Common myeloid progenitor, CD34-positive (primary cell): Measurements from ENCODE around the gene ADAM17.

Source experiments
- CTCF ChIA-PET: fragments of 350-600 bp; sonication (Branson Sonifier 250); formaldehyde crosslinking; loops from one replicate; lab custom pipeline; 2021; ENCODE audit warnings: antibody characterized with exemption; lab: Charles Lee
- POLR2A ChIA-PET: fragments of 350-600 bp; sonication (Branson Sonifier 250); formaldehyde crosslinking; loops from one replicate; lab custom pipeline; 2021; ENCODE audit warnings: antibody characterized with exemption; lab: Charles Lee
- DNase-seq, 3 donors: peaks; one replicate each; pipeline versions ENCODE4 v3.0.0 to v3.0.0-alpha.2; 2013
- H3K27ac ChIP-seq, 2 experiments: 1 replicate in 1 of 2; 2 replicates in 1 of 2; pipeline ENCODE4 v1.7.0; 2013; ENCODE audit warnings: inconsistent platforms in 2 of 2, low read length in 2 of 2, mild to moderate bottlenecking in 2 of 2, low read depth in 1 of 2, moderate library complexity in 1 of 2; ENCODE audit not compliant: severe bottlenecking in 2 of 2, insufficient read depth in 1 of 2, poor library complexity in 1 of 2
- H3K27me3 ChIP-seq, 5 experiments: replicated peaks in 2 of 5; 1 replicate in 3 of 5; 2 replicates in 2 of 5; pipeline versions ENCODE4 v1.6.1 to v1.7.0; 2013; ENCODE audit warnings: low read length in 4 of 5, mild to moderate bottlenecking in 2 of 5, moderate library complexity in 2 of 5, inconsistent platforms in 1 of 5; ENCODE audit not compliant: insufficient read depth in 5 of 5, control insufficient read depth in 4 of 5
- H3K36me3 ChIP-seq, 4 experiments: 1 replicate in 2 of 4; 2 replicates in 2 of 4; pipeline versions ENCODE4 v1.6.1 to v1.7.0; 2013; ENCODE audit warnings: low read length in 3 of 4, control low read depth in 1 of 4, mild to moderate bottlenecking in 1 of 4; ENCODE audit not compliant: control insufficient read depth in 4 of 4, insufficient read depth in 4 of 4
- H3K4me1 ChIP-seq, 4 experiments: 1 replicate in 3 of 4; 2 replicates in 1 of 4; pipeline versions ENCODE4 v1.6.1 to v1.7.1; 2013; ENCODE audit warnings: low read length in 3 of 4, mild to moderate bottlenecking in 3 of 4, control low read depth in 1 of 4, inconsistent platforms in 1 of 4, moderate library complexity in 1 of 4; ENCODE audit not compliant: control insufficient read depth in 4 of 4, insufficient read depth in 4 of 4; ENCODE audit errors: control extremely low read depth in 1 of 4
- H3K4me3 ChIP-seq, 7 experiments: 1 replicate in 4 of 7; 2 replicates in 3 of 7; pipeline versions ENCODE4 v1.5.1 to v1.7.0; 2013; ENCODE audit warnings: mild to moderate bottlenecking in 7 of 7, low read length in 6 of 7, moderate library complexity in 6 of 7, inconsistent platforms in 2 of 7, low read depth in 2 of 7, control low read depth in 1 of 7; ENCODE audit not compliant: insufficient read depth in 4 of 7, control insufficient read depth in 1 of 7; ENCODE audit errors: extremely low read depth in 1 of 7
- H3K9me3 ChIP-seq, 5 experiments: 1 replicate in 4 of 5; 2 replicates in 1 of 5; pipeline versions ENCODE4 v1.6.1 to v1.7.1; 2013; ENCODE audit warnings: low read length in 4 of 5, mild to moderate bottlenecking in 2 of 5, inconsistent platforms in 1 of 5, low read depth in 1 of 5, moderate library complexity in 1 of 5; ENCODE audit not compliant: control insufficient read depth in 4 of 5, insufficient read depth in 2 of 5; ENCODE audit errors: control extremely low read depth in 1 of 5
- whole genome bisulfite sequencing: methylation state at CpG from one replicate; pipeline ENCODE4 v1.1.5; 2013; ENCODE audit not compliant: insufficient coverage; 5-methylcytosine and 5-hydroxymethylcytosine counted together

Gene ADAM17

GRCh38 chr2:9492927-9493326 lies 62.7 kb downstream of the ADAM17 start:
- H3K9me3 ChIP-seq: no peaks in the 10 kb centered on the region
- CTCF ChIA-PET: interaction anchor here (0.6 to 1.4 kb wide), 2 partner anchors 20 to 221 kb away, joined by 3 to 4 read pairs; no protein-coding TSS in a partner anchor

GRCh38 chr2:9490789-9491188 lies 64.8 kb downstream of the ADAM17 start:
- WGBS: 100% methylated on average over 2 of the region's 2 CpGs
- H3K4me1 ChIP-seq: peaks cover 0 to 3% (median 0%) of the 10 kb centered on the region in 4 experiments
- H3K4me3 ChIP-seq: no peak overlapping the region
- no peak overlapping the region for H3K27ac ChIP-seq
- H3K27me3 ChIP-seq: no peaks in the 10 kb centered on the region
- no peaks in the 10 kb centered on the region for H3K9me3 ChIP-seq
- ChIA-PET POLR2A (no interaction called here), CTCF (interaction anchor here (0.6 kb wide), 1 partner anchor 9 kb away, joined by 3 read pairs; no protein-coding TSS in a partner anchor)
- peaks cover 38 to 90% (median 81%) of the 10 kb centered on the region in 4 experiments for H3K36me3 ChIP-seq
- DNase-seq: no peak

More at GRCh38 chr2:9492927-9493326, 62.7 kb downstream of the ADAM17 start:
- Histone ChIP-seq H3K4me3 (no peak overlapping the region), H3K4me1 (peaks cover 0 to 3% (median 0%) of the 10 kb centered on the region in 4 experiments), H3K27ac (no peak overlapping the region), H3K36me3 (peaks cover 40 to 88% (median 77%) of the 10 kb centered on the region in 4 experiments), H3K27me3 (no peaks in the 10 kb centered on the region)
- POLR2A ChIA-PET: interaction anchor here (0.8 kb wide), 1 partner anchor 62 kb away, joined by 3 read pairs; the partner anchor contains the start of gene ADAM17
- no peak for DNase-seq
- 100% methylated on average over 1 of the region's 2 CpGs for WGBS

GRCh38 chr2:9488583-9489547 lies 66.8 kb downstream of the ADAM17 start:
- H3K36me3 ChIP-seq: peaks cover 48 to 93% (median 86%) of the 10 kb centered on the region in 4 experiments
- CTCF ChIA-PET: interaction anchor here (1.1 kb wide), 1 partner anchor 10 kb away, joined by 3 read pairs; no protein-coding TSS in a partner anchor

GRCh38 chr2:9484533-9484932 lies 71.1 kb downstream of the ADAM17 start:
- Histone ChIP-seq H3K4me3 (no peak overlapping the region), H3K27me3 (no peaks in the 10 kb centered on the region), H3K27ac (no peak overlapping the region), H3K36me3 (peaks cover 30 to 89% (median 78%) of the 10 kb centered on the region in 4 experiments), H3K4me1 (no peaks in the 10 kb centered on the region), H3K9me3 (no peaks in the 10 kb centered on the region)
- CTCF ChIA-PET: interaction anchor here (0.9 kb wide), 1 partner anchor 11 kb away, joined by 3 read pairs; no protein-coding TSS in a partner anchor
- 94% methylated on average over 3 of the region's 5 CpGs for WGBS
- POLR2A ChIA-PET: no interaction called here
- no peak for DNase-seq

More at GRCh38 chr2:9488583-9489547, 66.8 kb downstream of the ADAM17 start:
- POLR2A ChIA-PET: no interaction called here
- no peak for DNase-seq
- H3K27ac ChIP-seq: no peak overlapping the region
- peaks cover 0 to 3% (median 0%) of the 10 kb centered on the region in 4 experiments for H3K4me1 ChIP-seq
- H3K9me3 ChIP-seq: no peaks in the 10 kb centered on the region
- no CpG with 5 or more reads among the region's 1 CpG for WGBS
- no peak overlapping the region for H3K4me3 ChIP-seq
- no peaks in the 10 kb centered on the region for H3K27me3 ChIP-seq

GRCh38 chr2:9483107-9483506 lies 72.5 kb downstream of the ADAM17 start:
- Histone ChIP-seq H3K27me3 (no peaks in the 10 kb centered on the region), H3K9me3 (no peaks in the 10 kb centered on the region), H3K36me3 (peaks cover 26 to 84% (median 71%) of the 10 kb centered on the region in 4 experiments), H3K4me3 (no peak overlapping the region), H3K4me1 (no peaks in the 10 kb centered on the region), H3K27ac (no peak overlapping the region)
- DNase-seq: no peak
- CTCF ChIA-PET: interaction anchor here (1.3 to 1.4 kb wide), 2 partner anchors 8 to 73 kb away, joined by 3 to 5 read pairs; partner anchors contain the start of gene ADAM17
- POLR2A ChIA-PET: no interaction called here

GRCh38 chr2:9480157-9480556 lies 75.5 kb downstream of the ADAM17 start:
- H3K4me1 ChIP-seq: peaks cover 0 to 6% (median 3%) of the 10 kb centered on the region in 4 experiments
- DNase-seq: no peak
- CTCF ChIA-PET: no interaction called here
- POLR2A ChIA-PET: interaction anchor here (0.6 kb wide), 1 partner anchor 75 kb away, joined by 3 read pairs; no protein-coding TSS in a partner anchor
- no peaks in the 10 kb centered on the region for H3K27me3 ChIP-seq
- WGBS: 100% methylated on average over 3 of the region's 4 CpGs
- no peaks in the 10 kb centered on the region for H3K9me3 ChIP-seq
- H3K36me3 ChIP-seq: peaks cover 18 to 63% (median 47%) of the 10 kb centered on the region in 4 experiments
- H3K4me3 ChIP-seq: no peak overlapping the region
- H3K27ac ChIP-seq: no peak overlapping the region
